GM13977 (cell line): ENCODE data around the gene MXD3.

Source experiments
- DNase-seq: peaks from one replicate; pipeline ENCODE4 v3.0.0; 2012; ENCODE audit warnings: low spot score
- CTCF ChIP-seq: IDR thresholded peaks from 2 replicates; pipeline ENCODE4 v1.5.1; 2012; ENCODE audit warnings: mild to moderate bottlenecking, control low read depth; ENCODE audit not compliant: insufficient read depth; ENCODE audit errors: extremely low read depth, missing control alignments
- in situ Hi-C: fragments of 300-500 bp; cut with MboI; formaldehyde crosslinking; loops from one replicate; pipeline ENCODE4 v1.12.0; 2022; ENCODE audit warnings: low sequenced_read_pairs, low pct_unique_long_range_greater_than_20kb, mixed read lengths, inconsistent platforms; ENCODE audit not compliant: unreplicated experiment

Gene MXD3

DNA sequence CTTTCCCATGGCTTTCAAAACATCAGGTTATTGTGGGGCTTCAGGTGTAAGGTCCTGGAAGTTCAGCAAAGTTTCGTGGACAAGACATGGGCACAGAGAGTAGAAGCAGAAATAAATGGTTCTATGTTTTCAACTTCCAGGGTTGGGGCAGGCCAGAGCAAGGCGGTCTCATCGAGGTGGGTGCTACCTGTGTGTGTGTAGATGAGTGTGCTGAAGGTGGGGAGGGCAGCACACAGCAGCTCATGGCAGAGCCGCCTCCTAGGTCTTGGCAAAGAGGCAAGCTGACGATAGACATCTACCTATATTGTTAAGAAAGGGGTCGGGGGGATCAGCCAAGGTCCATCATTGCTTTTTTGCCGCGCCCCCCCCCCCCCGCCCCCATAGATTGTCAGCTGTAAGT is 12.0 kb downstream of the MXD3 start:
- no peak for DNase-seq
- in situ Hi-C loops, result no loop called here
- TF ChIP-seq CTCF, result no peak

- TF ChIP-seq CTCF, result no peak
- no peak for DNase-seq
- in situ Hi-C loops, result no loop called here
Observed at GRCh38 chr5:177297922-177298321, 13.8 kb downstream of the MXD3 start.

GRCh38 chr5:177296581-177296980 is 15.1 kb downstream of the MXD3 start:
- in situ Hi-C loops, result no loop called here
- no peak for DNase-seq
- no peak for TF ChIP-seq CTCF

- in situ Hi-C loops, result no loop called here
- no peak for TF ChIP-seq CTCF
- DNase-seq, result no peak
Observed at GRCh38 chr5:177295924-177296323, 15.8 kb downstream of the MXD3 start.

- in situ Hi-C loops, result no loop called here
- TF ChIP-seq CTCF, result no peak
- DNase-seq, result no peak
Observed at GRCh38 chr5:177294632-177295031, 17.1 kb downstream of the MXD3 start.

- in situ Hi-C loops, result no loop called here
- DNase-seq, result no peak
- no peak for TF ChIP-seq CTCF
Observed at GRCh38 chr5:177293819-177294581, 17.7 kb downstream of the MXD3 start.
